Fibroblast of mammary gland (primary cell): Measurements from ENCODE around the gene LZTS2.
A peak's percentile ranks its signal among the peaks of the same experiment; 100 is the strongest.

Experiments used
- DNase-seq: peaks from one replicate; pipeline ENCODE4 v3.0.0-alpha.2; 2010; ENCODE audit warnings: low read depth
- H3K4me3 ChIP-seq: 2 replicates; pipeline ENCODE4 v1.5.1; 2011; ENCODE audit warnings: low read depth, mild to moderate bottlenecking, low read length, moderate library complexity; ENCODE audit not compliant: control insufficient read depth
- TF ChIP-seq, protein P1 (sequence below): conservative IDR thresholded peaks from 2 replicates; pipeline ENCODE4 v1.5.1; 2011; ENCODE audit warnings: low read depth, low read length, inconsistent platforms; ENCODE audit not compliant: control insufficient read depth, insufficient read depth

Gene LZTS2

DNA sequence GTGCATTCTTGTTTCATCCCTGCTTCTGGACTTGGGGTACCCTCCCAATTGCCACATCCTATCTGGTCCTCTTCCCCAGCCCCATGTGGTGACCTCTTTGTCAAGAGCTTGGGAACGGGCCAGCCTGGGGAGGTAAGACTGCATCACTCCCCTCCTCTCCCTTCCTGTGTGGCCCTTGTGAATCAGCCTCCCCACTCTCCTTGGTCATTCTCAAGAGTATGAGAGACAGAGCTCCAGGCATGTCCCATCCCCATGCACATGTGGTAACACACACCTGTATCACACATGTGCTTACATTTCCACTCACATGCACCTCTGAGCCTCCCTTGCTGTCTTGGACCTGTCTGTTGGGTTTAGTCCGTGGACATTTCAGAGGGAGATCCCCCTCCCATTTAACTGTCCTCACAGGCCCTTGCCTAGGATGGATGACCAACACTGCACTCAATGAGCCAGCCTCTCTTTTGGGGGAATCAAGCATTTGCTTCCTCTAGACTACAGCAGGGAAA is 14.9 kb upstream of the LZTS2 start:
- peak; percentile 36 for DNase-seq
- TF ChIP-seq, protein P1, sequence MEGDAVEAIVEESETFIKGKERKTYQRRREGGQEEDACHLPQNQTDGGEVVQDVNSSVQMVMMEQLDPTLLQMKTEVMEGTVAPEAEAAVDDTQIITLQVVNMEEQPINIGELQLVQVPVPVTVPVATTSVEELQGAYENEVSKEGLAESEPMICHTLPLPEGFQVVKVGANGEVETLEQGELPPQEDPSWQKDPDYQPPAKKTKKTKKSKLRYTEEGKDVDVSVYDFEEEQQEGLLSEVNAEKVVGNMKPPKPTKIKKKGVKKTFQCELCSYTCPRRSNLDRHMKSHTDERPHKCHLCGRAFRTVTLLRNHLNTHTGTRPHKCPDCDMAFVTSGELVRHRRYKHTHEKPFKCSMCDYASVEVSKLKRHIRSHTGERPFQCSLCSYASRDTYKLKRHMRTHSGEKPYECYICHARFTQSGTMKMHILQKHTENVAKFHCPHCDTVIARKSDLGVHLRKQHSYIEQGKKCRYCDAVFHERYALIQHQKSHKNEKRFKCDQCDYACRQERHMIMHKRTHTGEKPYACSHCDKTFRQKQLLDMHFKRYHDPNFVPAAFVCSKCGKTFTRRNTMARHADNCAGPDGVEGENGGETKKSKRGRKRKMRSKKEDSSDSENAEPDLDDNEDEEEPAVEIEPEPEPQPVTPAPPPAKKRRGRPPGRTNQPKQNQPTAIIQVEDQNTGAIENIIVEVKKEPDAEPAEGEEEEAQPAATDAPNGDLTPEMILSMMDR: no peak
- H3K4me3 ChIP-seq: no peak overlapping the region

DNA sequence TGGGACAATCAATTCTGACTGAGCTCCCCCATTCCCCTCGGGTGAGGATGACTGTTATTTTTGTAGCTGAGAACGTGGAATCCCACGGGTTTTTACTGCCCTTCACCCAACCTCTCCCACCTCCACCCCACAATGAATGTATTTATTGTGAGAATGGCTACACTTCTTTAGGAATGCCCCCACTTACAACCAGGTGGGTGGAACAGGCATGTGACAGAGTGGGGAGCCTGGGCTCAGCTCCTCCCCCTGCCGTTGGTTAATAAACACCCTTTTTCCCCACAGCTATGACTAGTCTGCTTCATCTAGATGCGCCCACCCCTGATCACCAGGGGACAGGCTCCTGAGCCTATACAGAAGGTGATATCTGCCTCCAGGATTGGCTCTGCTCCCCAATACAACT is 14.3 kb upstream of the LZTS2 start:
- TF ChIP-seq, protein P1: no peak
- no peak for DNase-seq
- H3K4me3 ChIP-seq: no peak overlapping the region

DNA sequence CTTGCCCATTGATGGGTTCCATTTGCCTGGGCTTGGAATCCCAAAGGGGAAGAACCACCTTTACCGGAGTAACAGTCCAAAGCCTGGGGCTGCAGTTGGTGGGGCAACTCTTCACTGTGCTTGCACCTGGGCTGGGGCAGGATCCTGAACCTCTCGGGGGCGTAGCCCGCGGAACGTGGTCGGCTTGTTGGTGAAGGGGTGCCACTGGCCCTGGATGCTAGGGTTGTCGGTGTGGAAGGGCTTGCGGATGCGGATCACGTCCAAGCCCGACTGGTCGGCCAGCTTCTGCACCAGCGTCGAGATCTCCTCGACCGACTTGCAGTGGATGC is 13.0 kb upstream of the LZTS2 start:
- no peak for DNase-seq
- TF ChIP-seq, protein P1: no peak
- H3K4me3 ChIP-seq: peak overlapping the region; percentile 94

DNA sequence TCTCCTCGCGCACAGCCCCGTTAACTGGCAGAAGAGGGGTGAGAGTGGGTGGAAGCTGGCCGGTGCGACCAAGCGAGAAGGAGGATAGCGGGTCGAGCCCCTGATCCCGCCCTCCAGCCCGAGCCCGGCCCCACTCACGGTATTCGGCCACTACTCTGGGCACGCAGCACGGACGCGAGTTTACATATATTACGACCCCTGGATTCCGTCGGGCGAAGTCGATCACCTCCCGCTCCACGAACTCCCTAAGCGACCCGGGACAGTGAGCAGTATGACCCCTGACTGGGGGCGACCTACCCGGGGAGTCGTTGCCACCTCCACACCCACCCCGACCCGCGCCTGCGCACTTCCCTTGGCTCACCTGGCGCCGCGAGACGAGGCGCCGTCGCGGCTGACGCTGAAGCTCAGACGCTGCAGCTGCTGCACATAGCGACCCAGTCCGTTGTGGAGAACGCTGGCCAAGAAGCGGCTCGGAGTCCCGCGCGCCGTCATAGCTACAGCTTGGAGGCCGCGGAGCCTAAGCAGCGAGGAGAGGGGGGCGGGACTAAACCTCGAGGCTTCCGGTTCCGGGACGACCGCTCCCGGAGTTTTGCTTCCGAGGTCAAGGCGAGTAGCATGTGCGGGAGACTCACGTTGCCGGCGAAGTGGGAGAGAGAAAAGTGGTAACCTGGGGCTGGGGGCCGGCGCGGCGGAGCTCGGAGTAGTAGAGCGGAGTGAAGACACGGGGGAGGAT is 12.5 kb upstream of the LZTS2 start, which contains the start of the genes MRPL43 and TWNK:
Gene MRPL43, minus strand, starts transcription at position 546 of the 733 bp plus-strand sequence. Its CDS starts 54 bp downstream, at position 492.
Gene TWNK, plus strand, starts transcription at position 592 of the 733 bp plus-strand sequence. CDS start 668 bp downstream, outside the sequence.
- peak within 1 kb of the TSS; percentile 94 for H3K4me3 ChIP-seq
- TF ChIP-seq, protein P1: no peak
- peak; percentile 67 for DNase-seq

DNA sequence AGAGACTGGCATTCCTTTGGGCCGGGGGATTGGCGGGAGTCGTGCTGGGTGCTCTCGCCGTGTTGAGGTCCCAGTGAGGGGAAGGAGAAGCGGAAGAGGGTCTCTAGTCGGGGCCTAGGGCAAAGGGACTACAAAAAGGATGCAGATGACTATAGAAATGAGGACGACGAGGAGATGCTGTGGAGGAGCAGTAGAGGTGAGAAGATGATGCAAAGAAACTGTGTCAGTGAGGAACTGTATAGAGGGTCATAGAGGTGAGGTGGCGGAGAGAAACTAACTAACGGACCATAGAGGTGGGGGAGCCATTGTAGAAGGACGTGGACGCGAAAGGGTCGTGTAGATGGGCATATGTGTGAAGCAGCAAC is 11.9 kb upstream of the LZTS2 start:
- TF ChIP-seq, protein P1: no peak
- DNase-seq: no peak
- H3K4me3 ChIP-seq: peak overlapping the region; percentile 94

DNA sequence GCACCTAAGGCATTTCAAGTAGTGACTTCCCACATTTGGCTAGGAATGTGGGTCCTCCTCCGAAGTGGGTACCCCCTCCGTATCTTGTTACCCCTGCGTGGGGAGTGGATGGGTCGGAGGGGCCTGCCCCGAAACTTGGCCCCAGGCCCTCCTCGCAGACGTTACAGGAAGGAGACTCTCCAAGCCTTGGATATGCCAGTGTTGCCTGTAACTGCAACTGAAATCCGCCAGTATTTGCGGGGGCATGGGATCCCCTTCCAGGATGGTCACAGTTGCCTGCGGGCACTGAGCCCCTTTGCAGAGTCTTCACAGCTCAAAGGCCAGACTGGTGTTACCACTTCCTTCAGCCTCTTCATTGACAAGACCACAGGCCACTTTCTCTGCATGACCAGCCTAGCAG is 11.4 kb upstream of the LZTS2 start:
- TF ChIP-seq, protein P1: no peak
- peak overlapping the region; percentile 94 for H3K4me3 ChIP-seq
- no peak for DNase-seq
